ENCODE results near the gene KRTAP16-1.

DNA sequence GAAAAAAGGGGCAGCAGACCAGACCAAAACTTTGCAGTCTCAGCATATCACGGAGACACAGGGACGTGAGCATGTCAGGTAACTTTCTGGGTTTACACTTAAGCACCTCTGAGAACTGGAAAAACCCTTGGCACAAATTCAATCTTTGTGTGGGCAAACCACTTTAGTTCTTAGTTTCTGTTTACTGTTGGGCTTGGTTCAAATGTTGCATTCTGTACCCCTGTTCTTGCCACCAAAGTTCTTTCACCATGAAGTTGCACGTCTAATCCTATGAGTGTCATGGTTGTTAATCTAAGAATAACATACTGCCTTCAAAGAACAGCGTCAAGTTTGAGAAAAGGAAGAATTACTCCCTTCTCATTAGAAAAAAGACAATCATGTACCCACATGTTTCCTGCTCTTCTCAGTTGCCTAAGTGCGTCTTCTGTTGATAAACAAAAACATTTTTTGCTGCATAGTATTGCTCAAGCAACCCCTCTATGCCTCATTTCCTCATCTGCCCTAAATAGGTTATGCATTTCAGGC is 29.9 kb upstream of the KRTAP16-1 start:
- TF ChIP-seq, protein P1, sequence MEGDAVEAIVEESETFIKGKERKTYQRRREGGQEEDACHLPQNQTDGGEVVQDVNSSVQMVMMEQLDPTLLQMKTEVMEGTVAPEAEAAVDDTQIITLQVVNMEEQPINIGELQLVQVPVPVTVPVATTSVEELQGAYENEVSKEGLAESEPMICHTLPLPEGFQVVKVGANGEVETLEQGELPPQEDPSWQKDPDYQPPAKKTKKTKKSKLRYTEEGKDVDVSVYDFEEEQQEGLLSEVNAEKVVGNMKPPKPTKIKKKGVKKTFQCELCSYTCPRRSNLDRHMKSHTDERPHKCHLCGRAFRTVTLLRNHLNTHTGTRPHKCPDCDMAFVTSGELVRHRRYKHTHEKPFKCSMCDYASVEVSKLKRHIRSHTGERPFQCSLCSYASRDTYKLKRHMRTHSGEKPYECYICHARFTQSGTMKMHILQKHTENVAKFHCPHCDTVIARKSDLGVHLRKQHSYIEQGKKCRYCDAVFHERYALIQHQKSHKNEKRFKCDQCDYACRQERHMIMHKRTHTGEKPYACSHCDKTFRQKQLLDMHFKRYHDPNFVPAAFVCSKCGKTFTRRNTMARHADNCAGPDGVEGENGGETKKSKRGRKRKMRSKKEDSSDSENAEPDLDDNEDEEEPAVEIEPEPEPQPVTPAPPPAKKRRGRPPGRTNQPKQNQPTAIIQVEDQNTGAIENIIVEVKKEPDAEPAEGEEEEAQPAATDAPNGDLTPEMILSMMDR (IDR thresholded peaks at IDR 0.05; ENCODE audit: low read depth, low read length) = no peak
- TF ChIP-seq EZH2phosphoT487 (IDR thresholded peaks at IDR 0.05; ENCODE audit: low read depth) = no peak
